Activated CD4-positive, alpha-beta T cell treated with anti-CD3 and anti-CD28 coated beads for 48 hours (primary cell): ENCODE measurements around the gene ADCY9.

Experiments used
- DNase-seq: peaks from one replicate; pipeline ENCODE4 v3.0.0-alpha.2; 2020

ADCY9 gene

GRCh38 chr16:4120176-4120575 lies 3.9 kb upstream of the ADCY9 start:
- DNase-seq = no peak

- no peak for DNase-seq
These were observed 972 bp upstream of the ADCY9 start for GRCh38 chr16:4117250-4117578.

- DNase-seq = no peak
These were observed 308 bp downstream of the ADCY9 start for GRCh38 chr16:4115949-4116318.

- peak; percentile 65 for DNase-seq
These were observed 863 bp downstream of the ADCY9 start for GRCh38 chr16:4115209-4115948.

GRCh38 chr16:4114257-4115208 lies 1.7 kb downstream of the ADCY9 start:
- DNase-seq = no peak

GRCh38 chr16:4113358-4114256 lies 2.6 kb downstream of the ADCY9 start:
- no peak for DNase-seq

- DNase-seq = no peak
These were observed 4.2 kb downstream of the ADCY9 start for GRCh38 chr16:4111748-4112696.

- DNase-seq = peak; percentile 12
These were observed 5.6 kb downstream of the ADCY9 start for GRCh38 chr16:4110680-4111079.

GRCh38 chr16:4110065-4110464 lies 6.2 kb downstream of the ADCY9 start:
- DNase-seq = no peak

- no peak for DNase-seq
These were observed 6.9 kb downstream of the ADCY9 start for GRCh38 chr16:4109250-4109736.

- no peak for DNase-seq
These were observed 9.7 kb downstream of the ADCY9 start for GRCh38 chr16:4106516-4106915.

- no peak for DNase-seq
These were observed 10.4 kb downstream of the ADCY9 start for GRCh38 chr16:4105848-4106247.

GRCh38 chr16:4103745-4104144 lies 12.5 kb downstream of the ADCY9 start:
- DNase-seq = no peak

GRCh38 chr16:4101421-4102219 lies 14.6 kb downstream of the ADCY9 start:
- no peak for DNase-seq

- DNase-seq = no peak
These were observed 17.7 kb downstream of the ADCY9 start for GRCh38 chr16:4098501-4098900.

- no peak for DNase-seq
These were observed 18.4 kb downstream of the ADCY9 start for GRCh38 chr16:4097826-4098240.

- no peak for DNase-seq
These were observed 19.7 kb downstream of the ADCY9 start for GRCh38 chr16:4096509-4096908.

GRCh38 chr16:4094127-4094773 lies 22.0 kb downstream of the ADCY9 start:
- no peak for DNase-seq

GRCh38 chr16:4093495-4094126 lies 22.6 kb downstream of the ADCY9 start:
- no peak for DNase-seq
